Kidney epithelial cell (primary cell): ENCODE data around the gene MACF1. TPM values are rescaled to one million over a fixed set of nuclear protein-coding genes. Genes with fewer than 3 reads are reported as not detected.

Experiments
- DNase-seq: peaks from one replicate; pipeline ENCODE4 v3.0.0-alpha.2; 2010; ENCODE audit warnings: low read depth
- H3K27me3 ChIP-seq: 2 replicates; pipeline ENCODE4 v1.6.0; 2011; ENCODE audit warnings: low read length; ENCODE audit not compliant: control insufficient read depth, insufficient read depth
- H3K36me3 ChIP-seq: 2 replicates; pipeline ENCODE4 v1.5.1; 2011; ENCODE audit warnings: low read length; ENCODE audit not compliant: control insufficient read depth, insufficient read depth
- H3K4me3 ChIP-seq: 2 replicates; pipeline ENCODE4 v1.5.1; 2011; ENCODE audit warnings: low read depth, mild to moderate bottlenecking, control low read depth, low read length
- CTCF ChIP-seq: IDR thresholded peaks from 2 replicates; pipeline ENCODE4 v1.5.1; 2011; ENCODE audit warnings: mild to moderate bottlenecking, moderate library complexity, low read length, control low read depth, inconsistent platforms; ENCODE audit not compliant: insufficient read depth, poor library complexity, severe bottlenecking
- total RNA-seq: library from RNA; depleted of rRNA; stranded (reverse); fragments of >200 nt; gene quantifications from 2 replicates; pipeline ENCODE4 v1.2.3, GENCODE V29; 2015

MACF1 gene
- total RNA-seq, 1 donor from 2014 or later: 279 TPM

GRCh38 chr1:39210649-39211048, 6.2 kb downstream of the MACF1 start:
- no peak for DNase-seq
- Histone ChIP-seq H3K36me3 (no peaks in the 10 kb centered on the region), H3K27me3 (no peaks in the 10 kb centered on the region), H3K4me3 (no peak overlapping the region)
- TF ChIP-seq CTCF: no peak

GRCh38 chr1:39212499-39212898, 8.0 kb downstream of the MACF1 start:
- Histone ChIP-seq H3K36me3 (no peaks in the 10 kb centered on the region), H3K4me3 (no peak overlapping the region), H3K27me3 (no peaks in the 10 kb centered on the region)
- no peak for DNase-seq
- TF ChIP-seq CTCF: no peak

- H3K27me3 ChIP-seq: no peaks in the 10 kb centered on the region
- no peak for DNase-seq
- H3K4me3 ChIP-seq: no peak overlapping the region
- TF ChIP-seq CTCF: no peak
- no peaks in the 10 kb centered on the region for H3K36me3 ChIP-seq
Observed at GRCh38 chr1:39213511-39214002, 9.1 kb downstream of the MACF1 start.

- no peak for TF ChIP-seq CTCF
- no peak for DNase-seq
- no peaks in the 10 kb centered on the region for H3K36me3 ChIP-seq
- H3K4me3 ChIP-seq: no peak overlapping the region
- H3K27me3 ChIP-seq: no peaks in the 10 kb centered on the region
Observed at GRCh38 chr1:39214021-39214713, 9.7 kb downstream of the MACF1 start.

- no peaks in the 10 kb centered on the region for H3K36me3 ChIP-seq
- DNase-seq: no peak
- no peak overlapping the region for H3K4me3 ChIP-seq
- no peaks in the 10 kb centered on the region for H3K27me3 ChIP-seq
- no peak for TF ChIP-seq CTCF
Observed at GRCh38 chr1:39214714-39214997, 10.2 kb downstream of the MACF1 start.
